Right lobe of liver (tissue), 4 donors: ENCODE results near the gene NDUFA7.

Experiments
- POLR2A ChIP-seq: fragments of 450-650 bp; IDR thresholded peaks from one replicate; pipeline ENCODE4 v1.6.1; 2017; ENCODE audit warnings: antibody characterized with exemption, mild to moderate bottlenecking
- TF ChIP-seq, protein P1 (sequence below), 4 donors: fragments of 200-600 bp in 3 of 4; fragments of 450-650 bp in 1 of 4; IDR thresholded peaks; one replicate each; pipeline versions ENCODE4 v1.5.1 to v1.8.0; 2016 to 2022; ENCODE audit warnings: antibody characterized with exemption in 4 of 4, mild to moderate bottlenecking in 2 of 4
- donor health status: DM: no; HTN: no; CAD: no.
- donor health status: DM: no; HTN: no; CAD: no.
- donor health status: DM: no; HTN: yes; CAD: no.

DNA sequence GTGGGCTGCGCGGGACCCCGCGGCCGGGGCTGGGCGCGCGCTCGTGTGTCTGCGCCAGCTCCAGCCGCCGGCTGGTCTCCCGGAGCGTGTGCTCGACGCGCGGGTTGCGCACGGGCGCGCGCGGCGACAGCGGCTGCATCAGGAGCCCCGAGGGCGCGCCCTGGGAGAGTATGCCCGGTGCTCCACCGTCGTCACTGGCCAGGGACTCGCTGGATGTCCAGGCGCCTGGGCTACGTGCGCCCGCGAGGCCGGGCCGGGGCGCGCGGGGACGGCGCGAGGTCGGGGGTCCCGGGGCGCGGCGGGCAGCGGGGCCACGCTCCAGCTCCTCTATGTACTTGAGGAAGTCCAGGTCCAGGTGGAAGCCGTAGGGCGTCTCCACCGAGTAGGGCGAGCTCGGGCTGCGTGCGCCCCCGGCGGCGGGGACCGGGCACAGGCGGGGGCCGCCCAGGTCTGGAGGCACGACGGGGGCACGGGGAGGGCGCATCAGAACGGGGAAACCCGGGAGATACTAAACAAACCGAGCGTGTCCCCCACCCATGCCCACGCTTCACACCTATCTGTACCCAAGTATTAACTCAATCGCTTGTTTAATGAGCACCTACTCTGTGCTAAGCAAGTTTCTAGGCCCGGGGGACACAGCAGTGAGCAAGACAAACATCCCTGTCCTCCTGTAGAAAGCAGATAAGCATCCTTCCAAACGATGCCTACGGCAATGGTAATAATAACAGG is 14.3 kb upstream of the NDUFA7 start:
- TF ChIP-seq, protein P1, sequence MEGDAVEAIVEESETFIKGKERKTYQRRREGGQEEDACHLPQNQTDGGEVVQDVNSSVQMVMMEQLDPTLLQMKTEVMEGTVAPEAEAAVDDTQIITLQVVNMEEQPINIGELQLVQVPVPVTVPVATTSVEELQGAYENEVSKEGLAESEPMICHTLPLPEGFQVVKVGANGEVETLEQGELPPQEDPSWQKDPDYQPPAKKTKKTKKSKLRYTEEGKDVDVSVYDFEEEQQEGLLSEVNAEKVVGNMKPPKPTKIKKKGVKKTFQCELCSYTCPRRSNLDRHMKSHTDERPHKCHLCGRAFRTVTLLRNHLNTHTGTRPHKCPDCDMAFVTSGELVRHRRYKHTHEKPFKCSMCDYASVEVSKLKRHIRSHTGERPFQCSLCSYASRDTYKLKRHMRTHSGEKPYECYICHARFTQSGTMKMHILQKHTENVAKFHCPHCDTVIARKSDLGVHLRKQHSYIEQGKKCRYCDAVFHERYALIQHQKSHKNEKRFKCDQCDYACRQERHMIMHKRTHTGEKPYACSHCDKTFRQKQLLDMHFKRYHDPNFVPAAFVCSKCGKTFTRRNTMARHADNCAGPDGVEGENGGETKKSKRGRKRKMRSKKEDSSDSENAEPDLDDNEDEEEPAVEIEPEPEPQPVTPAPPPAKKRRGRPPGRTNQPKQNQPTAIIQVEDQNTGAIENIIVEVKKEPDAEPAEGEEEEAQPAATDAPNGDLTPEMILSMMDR (IDR thresholded peaks at IDR 0.05): no peak
- TF ChIP-seq POLR2A: no peak
